ENCODE data around the gene CAMSAP1.

- no peak for TF ChIP-seq POLR2A (IDR thresholded peaks at IDR 0.05; ENCODE audit: low read depth, low read length)
- no peak for TF ChIP-seq TAF1 (IDR thresholded peaks at IDR 0.05; ENCODE audit: borderline replicate concordance, low read depth, low read length)
- TF ChIP-seq POLR2AphosphoS5 (IDR thresholded peaks at IDR 0.05; ENCODE audit: low read depth, low read length) = no peak
Measured at GRCh38 chr9:135783540-135784245, 123.7 kb downstream of the CAMSAP1 start.
